A549 (cell line): ENCODE results near the gene NUMA1. TPM values are rescaled to one million over a fixed set of nuclear protein-coding genes. Genes with fewer than 3 reads are reported as not detected.
A peak's percentile ranks its signal among the peaks of the same experiment; 100 is the strongest.

Experiments used
- ATAC-seq, 2 experiments: fragments of 200-7000 bp in 1 of 2; fragments of >200 bp in 1 of 2; cut with Nextera tagmentation in 1 of 2; cut with Tn5 transposase in 1 of 2; 3 replicates each; pipeline versions ENCODE4 v1.8.0 to v1.9.1; 2018 to 2020; ENCODE audit warnings: mild to moderate bottlenecking in 1 of 2, moderate library complexity in 1 of 2
- CTCF ChIA-PET: fragments of 300-600 bp; sonication (Branson Sonifier 250); formaldehyde crosslinking; extraction: SDS; loops from one replicate; lab custom pipeline; 2021; ENCODE audit warnings: antibody characterized with exemption, inconsistent platforms; lab: Yijun Ruan, JAX
- POLR2A ChIA-PET: fragments of 350-600 bp; formaldehyde crosslinking; extraction: SDS; loops from one replicate; lab custom pipeline; 2021; ENCODE audit warnings: antibody characterized with exemption, inconsistent platforms; lab: Yijun Ruan, JAX
- DNase-seq, 2 experiments: peaks; one replicate each; pipeline versions ENCODE4 v3.0.0 to v3.0.0-alpha.2; 2011 to 2016; ENCODE audit warnings: low read depth in 1 of 2, low spot score in 1 of 2
- FAIRE-seq: peaks from 2 replicates; lab custom pipeline; 2011; peaks lifted over from hg19 to GRCh38; lab: Jason Lieb, UNC
- H3K27ac ChIP-seq, 2 experiments: fragments of >200 bp; sonication (Bioruptor Twin); formaldehyde crosslinking; 3 replicates each; pipeline ENCODE4 v1.5.1; 2016 to 2017
- H3K4me1 ChIP-seq: fragments of >200 bp; sonication (Bioruptor Twin); formaldehyde crosslinking; 3 replicates; pipeline ENCODE4 v1.6.1; 2016
- H3K4me2 ChIP-seq: fragments of >200 bp; sonication (Bioruptor Twin); formaldehyde crosslinking; 3 replicates; pipeline ENCODE4 v1.6.1; 2016
- H3K4me3 ChIP-seq: fragments of >200 bp; sonication (Bioruptor Twin); formaldehyde crosslinking; 3 replicates; pipeline ENCODE4 v1.5.1; 2016
- H3K9me3 ChIP-seq: fragments of >200 bp; sonication (Bioruptor Twin); formaldehyde crosslinking; 3 replicates; pipeline ENCODE4 v1.6.1; 2016
- CHD2 ChIP-seq: fragments of 150-350 bp; IDR thresholded peaks from 2 replicates; pipeline ENCODE4 v1.6.1; 2014; ENCODE audit warnings: low read length; ENCODE audit not compliant: partially characterized antibody
- CTCF ChIP-seq: fragments of >200 bp; sonication (Bioruptor Twin); formaldehyde crosslinking; IDR thresholded peaks from 3 replicates; pipeline ENCODE4 v1.5.1; 2016
- EP300 ChIP-seq, 2 experiments: fragments of >200 bp; sonication (Bioruptor Twin); formaldehyde crosslinking; IDR thresholded peaks; 2 replicates in 1 of 2; 3 replicates in 1 of 2; pipeline ENCODE4 v1.6.1; 2016 to 2017
- ESRRA ChIP-seq: fragments of 150-350 bp; IDR thresholded peaks from 2 replicates; pipeline ENCODE4 v1.6.1; 2014; ENCODE audit warnings: mild to moderate bottlenecking, low read length, borderline replicate concordance
- FOXS1 ChIP-seq: fragments of 250-450 bp; sonication (Bioruptor Pico); IDR thresholded peaks from 2 replicates; pipeline ENCODE4 v1.5.0; 2020; ENCODE audit warnings: mild to moderate bottlenecking, moderate library complexity
- GATA3 ChIP-seq: IDR thresholded peaks from 2 replicates; pipeline ENCODE4 v1.6.1; 2012; ENCODE audit warnings: borderline replicate concordance
- HEYL ChIP-seq: fragments of 250-450 bp; sonication (Bioruptor Pico); IDR thresholded peaks from 2 replicates; pipeline ENCODE4 v1.8.0; 2021; ENCODE audit warnings: mild to moderate bottlenecking, moderate library complexity
- NFE2L2 ChIP-seq: fragments of 150-350 bp; conservative IDR thresholded peaks from 2 replicates; pipeline ENCODE4 v1.6.1; 2014; ENCODE audit warnings: low read length
- NPAS2 ChIP-seq: fragments of 250-450 bp; sonication (Bioruptor Pico); IDR thresholded peaks from 2 replicates; pipeline ENCODE4 v1.8.0; 2022; ENCODE audit warnings: mild to moderate bottlenecking, moderate library complexity, borderline replicate concordance
- NR3C1 ChIP-seq: fragments of >200 bp; sonication (Bioruptor Twin); formaldehyde crosslinking; IDR thresholded peaks from 3 replicates; pipeline ENCODE4 v1.6.1; 2017
- PBX3 ChIP-seq: IDR thresholded peaks from 2 replicates; pipeline ENCODE4 v1.6.1; 2012
- RAD21 ChIP-seq, 2 experiments: fragments of >200 bp in 1 of 2; sonication (Bioruptor Twin) in 1 of 2; formaldehyde crosslinking in 1 of 2; IDR thresholded peaks in 1 of 2; conservative IDR thresholded peaks in 1 of 2; 2 replicates in 1 of 2; 3 replicates in 1 of 2; pipeline ENCODE4 v1.6.1; 2012 to 2018; ENCODE audit warnings: inconsistent platforms in 1 of 2
- RNF2 ChIP-seq: fragments of 200-600 bp; sonication (generic); IDR thresholded peaks from 2 replicates; pipeline ENCODE4 v1.6.1; 2016; ENCODE audit warnings: low read depth, mild to moderate bottlenecking, antibody characterized with exemption, moderate library complexity, borderline replicate concordance
- SMC3 ChIP-seq: fragments of >200 bp; sonication (Bioruptor Twin); formaldehyde crosslinking; IDR thresholded peaks from 3 replicates; pipeline ENCODE4 v1.6.1; 2018; ENCODE audit warnings: inconsistent platforms
- TP53 ChIP-seq: fragments of 250-450 bp; sonication (Bioruptor Pico); IDR thresholded peaks from 2 replicates; pipeline ENCODE4 v1.5.0; 2021; ENCODE audit warnings: mild to moderate bottlenecking, moderate library complexity
- ZNF302 ChIP-seq: fragments of 250-450 bp; sonication (Bioruptor Pico); IDR thresholded peaks from 2 replicates; pipeline ENCODE4 v1.9.0; 2021; ENCODE audit warnings: inconsistent platforms, mild to moderate bottlenecking, moderate library complexity
- WGBS: methylation state at CpG from one replicate; pipeline ENCODE4 v1.1.6; 2017; ENCODE audit errors: missing lambda C conversion rate; 5-methylcytosine and 5-hydroxymethylcytosine counted together
- polyA plus RNA-seq, 4 experiments: library from polyadenylated mRNA; depleted of rRNA in 3 of 4; stranded (reverse); fragments of >200 nt; fragmentation: RNase III in 1 of 4; extraction: RNeasy Plus Mini Kit Qiagen cat#74134 plus additional on column Dnase treatment in 1 of 4; gene quantifications; 2 replicates in 3 of 4; 3 replicates in 1 of 4; pipeline ENCODE4 v1.2.3, GENCODE V29; 2011 to 2017
- TF ChIP-seq, protein P1 (sequence below): fragments of 250-450 bp; sonication (Bioruptor Pico); IDR thresholded peaks from 2 replicates; pipeline ENCODE4 v1.5.0; 2020; ENCODE audit warnings: low read depth, mild to moderate bottlenecking, moderate library complexity
- TF ChIP-seq, protein P2 (sequence below): IDR thresholded peaks from 2 replicates; pipeline ENCODE4 v1.6.1; 2012; ENCODE audit warnings: low read depth, borderline replicate concordance
- TF ChIP-seq, protein P3 (sequence below): IDR thresholded peaks from 2 replicates; pipeline ENCODE4 v1.6.1; 2012
- TF ChIP-seq, protein P4 (sequence below): fragments of >200 bp; sonication (Bioruptor Twin); formaldehyde crosslinking; IDR thresholded peaks from 3 replicates; pipeline ENCODE4 v1.6.1; 2016

Gene NUMA1
- polyA plus RNA-seq, 2 of the 4 experiments (the other 2 are of a cell fraction) = 51.5 to 65.8 TPM

- peak; percentile 44 to 50 for DNase-seq
- POLR2A ChIA-PET = interaction anchor here (0.7 kb wide), 1 partner anchor 49 kb away, joined by 3 read pairs; the partner anchor contains the start of genes RNF121 and XNDC1N
- H3K4me2 ChIP-seq = no peak overlapping the region
- no peak for TF ChIP-seq ESRRA
- TF ChIP-seq CTCF = peak; percentile 81
- peak; percentile 67 to 73 for TF ChIP-seq RAD21 (conservative IDR thresholded peaks at IDR 0.05 in 1 of 2, IDR thresholded peaks at IDR 0.05 in 1 of 2)
- no peak for TF ChIP-seq PBX3
- TF ChIP-seq, protein P1, sequence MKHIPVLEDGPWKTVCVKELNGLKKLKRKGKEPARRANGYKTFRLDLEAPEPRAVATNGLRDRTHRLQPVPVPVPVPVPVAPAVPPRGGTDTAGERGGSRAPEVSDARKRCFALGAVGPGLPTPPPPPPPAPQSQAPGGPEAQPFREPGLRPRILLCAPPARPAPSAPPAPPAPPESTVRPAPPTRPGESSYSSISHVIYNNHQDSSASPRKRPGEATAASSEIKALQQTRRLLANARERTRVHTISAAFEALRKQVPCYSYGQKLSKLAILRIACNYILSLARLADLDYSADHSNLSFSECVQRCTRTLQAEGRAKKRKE (CRISPR knock-in tag) = no peak
- TF ChIP-seq EP300 (IDR thresholded peaks at IDR 0.05) = no peak
- TF ChIP-seq SMC3 = peak; percentile 68
- 51% methylated on average over 7 of the region's 7 CpGs for WGBS
- no peaks in the 10 kb centered on the region for H3K9me3 ChIP-seq
- peak overlapping the region; percentile 35 to 52; a peak in 2 of 6 replicates for H3K27ac ChIP-seq
- FAIRE-seq = no peak
- peak; percentile 68 to 83; a peak in 4 of 6 replicates for ATAC-seq
- peaks cover 7% of the 10 kb centered on the region; the same call in 1 of the 3 replicates for H3K4me1 ChIP-seq
- H3K4me3 ChIP-seq = no peak overlapping the region
- CTCF ChIA-PET = interaction anchor here (0.5 to 4.6 kb wide), 45 partner anchors 11 to 544 kb away, joined by 3 to 60 read pairs (median 4); partner anchors contain the start of genes CLPB, IL18BP, RNF121 and XNDC1N
Measured at GRCh38 chr11:71977743-71978418, 102.5 kb downstream of the NUMA1 start.

DNA sequence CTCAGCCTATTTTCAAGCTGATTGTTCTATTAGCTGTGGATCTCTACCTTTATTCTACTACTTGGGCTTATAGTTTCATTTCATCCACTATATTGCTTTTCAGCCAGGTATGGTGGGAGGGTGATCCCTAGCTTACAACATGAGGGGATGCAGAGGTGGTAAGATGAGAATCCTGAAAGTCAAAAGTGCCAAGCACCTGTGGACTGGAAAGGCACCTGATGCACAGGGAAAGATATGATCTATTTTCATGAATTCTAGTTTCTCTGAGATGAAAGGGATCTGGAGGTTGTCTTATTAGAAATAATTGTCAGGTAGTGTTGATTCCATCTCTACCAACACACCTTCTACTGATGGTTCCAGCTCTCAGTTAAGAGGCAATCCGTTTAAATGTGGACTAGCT lies 103.3 kb downstream of the NUMA1 start:
- Histone ChIP-seq H3K27ac (peak overlapping the region in 1 of 2 experiments; percentile 52; a peak in 2 of 6 replicates), H3K4me1 (peaks cover 7% of the 10 kb centered on the region; the same call in 1 of the 3 replicates), H3K4me2 (no peak overlapping the region), H3K4me3 (no peak overlapping the region), H3K9me3 (no peaks in the 10 kb centered on the region)
- 75% methylated on average over 1 of the region's 1 CpG for WGBS
- CTCF ChIA-PET = interaction anchor here (0.5 to 4.6 kb wide), 41 partner anchors 10 to 545 kb away, joined by 3 to 60 read pairs (median 4); partner anchors contain the start of genes CLPB, IL18BP, RNF121 and XNDC1N
- ATAC-seq (no peak), DNase-seq (no peak), FAIRE-seq (no peak)
- POLR2A ChIA-PET = interaction anchor here (0.7 kb wide), 1 partner anchor 48 kb away, joined by 3 read pairs; the partner anchor contains the start of genes RNF121 and XNDC1N
- no peak for TF ChIP-seq NFE2L2
- no peak for TF ChIP-seq CHD2
- TF ChIP-seq FOXS1 (CRISPR knock-in tag) = no peak
- TF ChIP-seq, protein P2, sequence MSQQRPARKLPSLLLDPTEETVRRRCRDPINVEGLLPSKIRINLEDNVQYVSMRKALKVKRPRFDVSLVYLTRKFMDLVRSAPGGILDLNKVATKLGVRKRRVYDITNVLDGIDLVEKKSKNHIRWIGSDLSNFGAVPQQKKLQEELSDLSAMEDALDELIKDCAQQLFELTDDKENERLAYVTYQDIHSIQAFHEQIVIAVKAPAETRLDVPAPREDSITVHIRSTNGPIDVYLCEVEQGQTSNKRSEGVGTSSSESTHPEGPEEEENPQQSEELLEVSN = no peak
- no peak for TF ChIP-seq PBX3
- TF ChIP-seq GATA3 = no peak
- TF ChIP-seq, all 56 proteins: peak for 0

DNA sequence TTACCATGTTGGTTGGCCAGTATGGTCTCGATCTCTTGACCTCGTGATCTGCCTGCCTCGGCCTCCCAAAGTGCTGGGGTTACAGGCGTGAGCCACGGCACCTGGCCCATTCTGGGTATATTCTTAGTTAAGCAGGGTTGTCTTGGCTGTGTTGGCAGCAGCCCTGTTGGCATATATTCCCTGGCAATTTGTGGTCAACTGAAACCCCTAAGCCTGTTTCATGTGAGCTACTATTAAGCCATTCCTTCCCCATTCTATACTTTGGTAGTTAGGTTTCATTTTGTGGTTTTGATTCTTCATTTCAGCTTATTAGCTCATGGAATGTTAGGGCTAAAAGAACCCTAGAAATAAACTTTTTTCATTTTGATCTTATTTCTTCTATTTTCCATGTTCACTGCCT lies 103.8 kb downstream of the NUMA1 start:
- Histone ChIP-seq H3K27ac (no peak overlapping the region), H3K4me2 (no peak overlapping the region), H3K9me3 (no peaks in the 10 kb centered on the region), H3K4me3 (no peak overlapping the region), H3K4me1 (peaks cover 12% of the 10 kb centered on the region)
- FAIRE-seq = no peak
- POLR2A ChIA-PET = no interaction called here
- CTCF ChIA-PET = interaction anchor here (0.7 to 4.6 kb wide), 24 partner anchors 10 to 457 kb away, joined by 3 to 60 read pairs (median 5); partner anchors contain the start of genes CLPB, RNF121 and XNDC1N
- no peak for ATAC-seq
- WGBS = 89% methylated on average over 5 of the region's 5 CpGs
- DNase-seq = no peak
- no peak for TF ChIP-seq HEYL (CRISPR knock-in tag)
- TF ChIP-seq RNF2 = no peak
- no peak for TF ChIP-seq ZNF302
- TF ChIP-seq, protein P3, sequence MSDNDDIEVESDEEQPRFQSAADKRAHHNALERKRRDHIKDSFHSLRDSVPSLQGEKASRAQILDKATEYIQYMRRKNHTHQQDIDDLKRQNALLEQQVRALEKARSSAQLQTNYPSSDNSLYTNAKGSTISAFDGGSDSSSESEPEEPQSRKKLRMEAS = no peak
- no peak for TF ChIP-seq EP300 (IDR thresholded peaks at IDR 0.05)
- TF ChIP-seq PBX3 = no peak
- TF ChIP-seq GATA3 = no peak
- TF ChIP-seq NR3C1 = no peak
- no peak for TF ChIP-seq TP53
- TF ChIP-seq, protein P4, sequence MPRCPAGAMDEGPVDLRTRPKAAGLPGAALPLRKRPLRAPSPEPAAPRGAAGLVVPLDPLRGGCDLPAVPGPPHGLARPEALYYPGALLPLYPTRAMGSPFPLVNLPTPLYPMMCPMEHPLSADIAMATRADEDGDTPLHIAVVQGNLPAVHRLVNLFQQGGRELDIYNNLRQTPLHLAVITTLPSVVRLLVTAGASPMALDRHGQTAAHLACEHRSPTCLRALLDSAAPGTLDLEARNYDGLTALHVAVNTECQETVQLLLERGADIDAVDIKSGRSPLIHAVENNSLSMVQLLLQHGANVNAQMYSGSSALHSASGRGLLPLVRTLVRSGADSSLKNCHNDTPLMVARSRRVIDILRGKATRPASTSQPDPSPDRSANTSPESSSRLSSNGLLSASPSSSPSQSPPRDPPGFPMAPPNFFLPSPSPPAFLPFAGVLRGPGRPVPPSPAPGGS = no peak
- TF ChIP-seq NPAS2 (CRISPR knock-in tag) = no peak
